Neural crest cell (in vitro differentiated cells): ENCODE results near the gene GIMAP2. TPM values are rescaled to one million over a fixed set of nuclear protein-coding genes. Genes with fewer than 3 reads are reported as not detected.

Experiments used
- DNase-seq: peaks from one replicate; pipeline ENCODE4 v3.0.0; 2021; ENCODE audit warnings: low read depth, mixed read lengths, low spot score
- H3K27ac Mint-ChIP-seq: one replicate; pipeline ENCODE4 v1.8.0; 2021; ENCODE audit warnings: mild to moderate bottlenecking, mixed read lengths; ENCODE audit not compliant: unreplicated experiment
- H3K27me3 Mint-ChIP-seq: 2 replicates; pipeline ENCODE4 v1.8.0; 2021; ENCODE audit warnings: low read depth, mild to moderate bottlenecking, mixed read lengths
- H3K36me3 Mint-ChIP-seq: 2 replicates; pipeline ENCODE4 v1.8.0; 2021; ENCODE audit warnings: low read depth, mild to moderate bottlenecking, mixed read lengths
- H3K4me1 Mint-ChIP-seq: 2 replicates; pipeline ENCODE4 v1.8.0; 2021; ENCODE audit warnings: mixed read lengths
- H3K4me3 Mint-ChIP-seq: one replicate; pipeline ENCODE4 v1.8.0; 2021; ENCODE audit warnings: mild to moderate bottlenecking, mixed read lengths
- H3K9me3 Mint-ChIP-seq: 2 replicates; pipeline ENCODE4 v1.8.0; 2021; ENCODE audit warnings: mixed read lengths
- long read RNA-seq: library from polyadenylated mRNA; unstranded; transcript quantifications from one replicate; pipeline ENCODE4 v2.0.0, GENCODE V29; 2020
- total RNA-seq: library from RNA; stranded (reverse); gene quantifications from 2 replicates; pipeline ENCODE4 v1.2.1, GENCODE V29; 2021
- TF ChIP-seq, protein P1 (sequence below): fragments of 200-600 bp; sonication (generic); conservative IDR thresholded peaks from 2 replicates; pipeline ENCODE4 v1.5.0; 2021; ENCODE audit warnings: antibody characterized with exemption, mild to moderate bottlenecking

Gene GIMAP2
- total RNA-seq, result not detected in 2 replicates
- long read RNA-seq, result 0 reads

DNA sequence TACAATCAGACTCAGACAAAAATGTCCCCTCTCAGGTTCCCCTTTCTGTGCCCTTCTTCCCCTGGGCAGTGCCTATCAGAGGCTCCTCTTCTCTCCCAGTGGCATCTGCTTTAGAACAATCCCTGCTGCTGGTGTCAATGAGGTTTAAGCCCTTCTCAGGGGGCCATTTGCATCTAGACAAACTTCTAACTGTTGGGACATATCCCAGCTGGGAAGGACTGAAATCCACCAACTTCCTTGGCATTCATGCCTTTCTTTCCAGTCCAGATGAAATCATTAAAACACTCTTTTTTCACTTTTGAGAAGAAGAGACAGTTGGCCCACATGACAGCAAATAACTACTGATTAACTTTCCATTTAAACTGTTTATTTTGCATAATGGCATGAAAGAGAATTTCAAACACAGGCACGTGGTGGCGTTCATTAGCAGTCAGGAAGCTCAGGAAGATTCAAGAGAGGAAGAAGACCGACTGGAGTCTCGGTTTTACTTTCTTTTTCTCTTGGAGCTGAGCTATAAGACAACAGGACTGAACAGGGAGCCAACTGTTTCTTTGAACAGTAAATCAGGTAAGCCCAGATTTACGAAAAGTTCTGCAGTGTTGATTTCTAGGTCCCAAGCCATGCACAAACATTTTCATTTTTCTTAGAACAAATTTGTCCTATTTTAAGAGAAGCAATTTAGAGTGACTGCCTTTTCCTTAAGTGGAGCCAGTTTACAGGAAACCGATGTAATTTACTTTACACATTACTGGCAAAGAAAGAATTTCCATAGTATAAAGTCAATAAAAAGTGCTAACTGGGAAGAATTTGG lies at the start of gene GIMAP2:
Gene GIMAP2 (plus strand): TSS at position 488 of the 811 bp plus-strand sequence. CDS start 1,354 bp downstream, outside the sequence.
- no peaks in the 10 kb centered on the region for H3K4me1 Mint-ChIP-seq
- no peak within 1 kb of the TSS for H3K4me3 Mint-ChIP-seq
- DNase-seq, result no peak
- peaks cover 5% of the 10 kb centered on the region for H3K9me3 Mint-ChIP-seq
- H3K27me3 Mint-ChIP-seq, result peaks cover 61% of the 10 kb centered on the region
- no peak within 1 kb of the TSS for H3K27ac Mint-ChIP-seq
- TF ChIP-seq, protein P1, sequence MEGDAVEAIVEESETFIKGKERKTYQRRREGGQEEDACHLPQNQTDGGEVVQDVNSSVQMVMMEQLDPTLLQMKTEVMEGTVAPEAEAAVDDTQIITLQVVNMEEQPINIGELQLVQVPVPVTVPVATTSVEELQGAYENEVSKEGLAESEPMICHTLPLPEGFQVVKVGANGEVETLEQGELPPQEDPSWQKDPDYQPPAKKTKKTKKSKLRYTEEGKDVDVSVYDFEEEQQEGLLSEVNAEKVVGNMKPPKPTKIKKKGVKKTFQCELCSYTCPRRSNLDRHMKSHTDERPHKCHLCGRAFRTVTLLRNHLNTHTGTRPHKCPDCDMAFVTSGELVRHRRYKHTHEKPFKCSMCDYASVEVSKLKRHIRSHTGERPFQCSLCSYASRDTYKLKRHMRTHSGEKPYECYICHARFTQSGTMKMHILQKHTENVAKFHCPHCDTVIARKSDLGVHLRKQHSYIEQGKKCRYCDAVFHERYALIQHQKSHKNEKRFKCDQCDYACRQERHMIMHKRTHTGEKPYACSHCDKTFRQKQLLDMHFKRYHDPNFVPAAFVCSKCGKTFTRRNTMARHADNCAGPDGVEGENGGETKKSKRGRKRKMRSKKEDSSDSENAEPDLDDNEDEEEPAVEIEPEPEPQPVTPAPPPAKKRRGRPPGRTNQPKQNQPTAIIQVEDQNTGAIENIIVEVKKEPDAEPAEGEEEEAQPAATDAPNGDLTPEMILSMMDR, result no peak
- no peaks in the 10 kb centered on the region for H3K36me3 Mint-ChIP-seq

DNA sequence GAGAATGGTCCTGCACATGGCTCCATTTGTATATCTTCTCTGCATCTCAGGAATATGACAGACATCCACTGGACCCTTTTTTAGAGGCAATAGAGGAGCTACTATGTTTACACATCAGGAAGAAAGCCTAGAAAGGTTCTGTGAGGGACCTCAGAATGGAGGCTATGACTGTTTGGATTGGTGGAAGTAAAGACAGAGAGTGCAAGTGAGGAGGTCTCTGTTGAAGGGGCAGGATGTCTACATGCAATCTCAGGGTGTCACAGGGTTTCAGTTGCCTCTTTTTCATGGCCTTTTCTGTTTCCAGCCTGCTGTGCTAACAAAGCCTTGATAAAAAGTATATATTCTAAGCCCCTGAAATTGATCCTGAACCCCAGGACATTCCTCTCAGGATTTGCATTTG lies 43.7 kb upstream of the GIMAP2 start:
- H3K9me3 Mint-ChIP-seq, result peaks cover 16% of the 10 kb centered on the region
- no peaks in the 10 kb centered on the region for H3K4me1 Mint-ChIP-seq
- TF ChIP-seq, protein P1, result no peak

DNA sequence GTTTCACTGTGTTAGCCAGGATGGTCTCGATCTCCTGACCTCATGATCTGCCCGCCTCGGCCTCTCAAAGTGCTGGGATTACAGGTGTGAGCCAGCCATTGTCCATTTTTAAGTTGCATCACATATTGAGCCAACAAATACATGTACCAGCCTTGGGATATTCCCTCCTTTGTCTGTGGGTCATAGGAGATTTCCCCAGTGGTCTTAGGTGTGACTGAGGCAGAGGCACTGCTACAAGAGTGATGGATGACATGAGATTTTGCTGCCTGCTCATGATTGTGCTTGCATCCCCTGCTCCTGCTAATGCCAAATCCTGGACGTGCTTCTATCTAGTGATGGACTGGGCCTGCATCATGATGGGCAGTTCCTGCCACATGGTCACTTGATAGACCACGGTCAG lies 42.6 kb upstream of the GIMAP2 start:
- Mint-ChIP-seq H3K4me1 (no peaks in the 10 kb centered on the region), H3K9me3 (peaks cover 11% of the 10 kb centered on the region), H3K4me3 (no peak overlapping the region)

More for the DNA sequence above, 43.7 kb upstream of the GIMAP2 start:
- no peak overlapping the region for H3K27ac Mint-ChIP-seq
- H3K4me3 Mint-ChIP-seq, result no peak overlapping the region
- peaks cover 3% of the 10 kb centered on the region for H3K36me3 Mint-ChIP-seq
- H3K27me3 Mint-ChIP-seq, result peaks cover 9% of the 10 kb centered on the region
- DNase-seq, result no peak

DNA sequence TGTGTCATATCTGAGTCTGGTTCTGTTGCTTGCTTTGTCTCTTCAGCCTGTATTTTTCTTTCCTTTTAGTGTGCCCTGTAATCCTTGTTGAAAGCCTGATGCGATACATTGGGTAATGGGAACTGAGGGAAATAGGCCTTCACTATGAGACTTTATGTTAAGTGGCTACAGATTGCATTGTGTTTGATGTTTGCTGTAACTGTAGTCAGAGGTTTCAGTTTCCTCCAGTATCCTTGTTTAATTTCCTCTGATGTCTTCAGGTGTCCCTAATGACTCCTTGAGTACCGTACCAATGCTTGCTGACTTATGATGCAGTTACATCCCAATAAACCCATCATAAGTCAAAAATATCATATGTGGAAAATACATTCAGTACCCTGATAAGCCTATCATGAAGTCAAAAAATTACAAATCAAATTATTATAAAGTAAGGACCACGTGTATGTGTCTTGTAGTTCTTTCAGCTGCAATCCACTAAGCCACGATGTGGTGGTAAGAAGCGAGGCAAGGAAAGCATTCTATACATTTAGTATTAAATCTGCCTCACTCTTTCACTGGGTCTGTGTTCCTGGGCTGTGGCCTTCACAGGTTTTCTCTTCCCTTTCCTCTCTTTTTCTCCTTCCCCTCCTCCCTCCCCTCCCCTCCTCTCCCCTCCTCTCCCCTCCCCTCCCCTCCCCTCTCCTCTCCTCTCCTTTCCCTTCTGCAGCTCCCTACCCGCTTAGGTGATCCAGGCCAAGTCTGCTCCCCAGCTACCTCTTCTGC lies 40.1 kb upstream of the GIMAP2 start:
- H3K36me3 Mint-ChIP-seq, result no peaks in the 10 kb centered on the region
- H3K27me3 Mint-ChIP-seq, result no peaks in the 10 kb centered on the region
- H3K27ac Mint-ChIP-seq, result no peak overlapping the region
- DNase-seq, result no peak
- no peaks in the 10 kb centered on the region for H3K4me1 Mint-ChIP-seq
- peaks cover 5% of the 10 kb centered on the region for H3K9me3 Mint-ChIP-seq
- no peak overlapping the region for H3K4me3 Mint-ChIP-seq
- TF ChIP-seq, protein P1, result no peak

More for the DNA sequence above, 42.6 kb upstream of the GIMAP2 start:
- Mint-ChIP-seq H3K27me3 (peaks cover 2% of the 10 kb centered on the region), H3K36me3 (no peaks in the 10 kb centered on the region), H3K27ac (no peak overlapping the region)
- no peak for DNase-seq
- TF ChIP-seq, protein P1, result no peak

DNA sequence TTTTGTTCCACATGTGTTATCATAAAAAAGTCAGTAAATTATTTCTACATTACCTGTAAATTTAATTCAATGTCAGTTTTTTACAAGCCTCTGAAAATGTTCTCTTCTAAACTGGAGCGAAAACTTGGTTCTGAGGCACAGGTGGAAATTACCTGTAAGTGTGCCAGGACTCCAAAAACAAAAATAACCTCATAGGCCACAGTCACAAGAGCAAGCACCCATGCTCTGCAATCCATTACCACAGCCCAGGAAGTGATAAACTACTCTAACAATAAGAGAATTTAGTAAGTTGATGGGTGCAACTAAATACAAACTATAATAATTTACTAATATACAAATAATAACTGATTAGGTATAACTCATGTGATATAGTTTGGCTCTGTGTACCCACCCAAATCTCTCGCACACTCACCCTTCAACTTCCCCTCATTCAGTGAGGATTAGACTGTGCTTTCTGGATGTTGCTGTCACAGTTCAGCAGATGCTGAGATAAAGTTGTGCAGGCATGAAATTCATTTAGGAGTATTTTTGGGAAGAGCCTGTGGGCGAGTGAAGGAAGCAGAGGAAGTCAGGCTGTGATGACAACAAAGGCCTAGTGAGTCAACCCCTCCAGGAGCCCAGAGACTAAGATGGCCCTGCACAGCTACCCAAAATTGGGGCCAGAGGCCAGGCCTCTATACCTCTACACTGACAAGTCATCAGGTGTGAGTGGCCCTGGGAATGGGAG lies 37.0 kb upstream of the GIMAP2 start:
- Mint-ChIP-seq H3K36me3 (no peaks in the 10 kb centered on the region), H3K4me1 (no peaks in the 10 kb centered on the region), H3K27ac (no peak overlapping the region), H3K9me3 (peaks cover 8% of the 10 kb centered on the region), H3K4me3 (no peak overlapping the region), H3K27me3 (peaks cover under 1% of the 10 kb centered on the region)
- TF ChIP-seq, protein P1, result no peak
- DNase-seq, result no peak
